Stimulated activated CD4-positive, alpha-beta T cell treated with anti-CD3 and anti-CD28 coated beads, Interleukin-2, amount 100 ng/mL, for 24 hours (primary cell): ENCODE data around the gene USP36.
A peak's percentile ranks its signal among the peaks of the same experiment; 100 is the strongest.
"Not testable (repeated sequence)": the region's sequence is repeated elsewhere in the genome, so short reads cannot be mapped to it uniquely, and the experiment has no call there.

Source experiments
- DNase-seq, 2 donors: peaks; one replicate each; pipeline ENCODE4 v3.0.0-alpha.2; 2020

The USP36 gene

GRCh38 chr17:78789149-78789662 is 51.4 kb downstream of the USP36 start:
- DNase-seq = no peak

GRCh38 chr17:78788451-78788850 is 52.2 kb downstream of the USP36 start:
- DNase-seq = no peak

GRCh38 chr17:78787444-78787843 is 53.2 kb downstream of the USP36 start:
- DNase-seq = no peak

- no peak for DNase-seq
Observed at GRCh38 chr17:78785663-78786057, 55.0 kb downstream of the USP36 start.

- DNase-seq = no peak
Observed at GRCh38 chr17:78785011-78785662, 55.5 kb downstream of the USP36 start.

- DNase-seq = no peak
Observed at GRCh38 chr17:78784352-78784751, 56.3 kb downstream of the USP36 start.

GRCh38 chr17:78783711-78784324 is 56.8 kb downstream of the USP36 start:
- no peak for DNase-seq

GRCh38 chr17:78781893-78782304 is 58.7 kb downstream of the USP36 start, which contains the start of gene CYTH1:
Gene CYTH1, minus strand, starts transcription at chr17:78782273. Its CDS starts 50 bp downstream, at chr17:78782223.
- no peak for DNase-seq

- peak; percentile 56 to 58 for DNase-seq
Observed at GRCh38 chr17:78781104-78781892, 59.3 kb downstream of the USP36 start.

- DNase-seq = no peak
Observed at GRCh38 chr17:78780335-78780734, 60.3 kb downstream of the USP36 start.

GRCh38 chr17:78779850-78780249 is 60.8 kb downstream of the USP36 start:
- DNase-seq = peak in 1 of 2 donors; percentile 57

GRCh38 chr17:78779286-78779651 is 61.3 kb downstream of the USP36 start:
- DNase-seq = not testable (repeated sequence)

- no peak for DNase-seq
Observed at GRCh38 chr17:78777881-78778280, 62.7 kb downstream of the USP36 start.

GRCh38 chr17:78774956-78775571 is 65.5 kb downstream of the USP36 start:
- peak; percentile 69 to 74 for DNase-seq

- DNase-seq = no peak
Observed at GRCh38 chr17:78774453-78774852, 66.2 kb downstream of the USP36 start.

- no peak for DNase-seq
Observed at GRCh38 chr17:78771758-78772382, 68.7 kb downstream of the USP36 start.

GRCh38 chr17:78769196-78769773 is 71.3 kb downstream of the USP36 start:
- no peak for DNase-seq

- no peak for DNase-seq
Observed at GRCh38 chr17:78767806-78768205, 72.8 kb downstream of the USP36 start.

- DNase-seq = no peak
Observed at GRCh38 chr17:78766743-78767294, 73.8 kb downstream of the USP36 start.

- no peak for DNase-seq
Observed at GRCh38 chr17:78766225-78766624, 74.4 kb downstream of the USP36 start.

- DNase-seq = no peak
Observed at GRCh38 chr17:78765821-78766220, 74.8 kb downstream of the USP36 start.

GRCh38 chr17:78764871-78765270 is 75.7 kb downstream of the USP36 start:
- no peak for DNase-seq
